NCI-H526 (cell line): ENCODE results near the gene C1QTNF9.
"Not testable (repeated sequence)": the region's sequence is repeated elsewhere in the genome, so short reads cannot be mapped to it uniquely, and the experiment has no call there.

Experiments
- DNase-seq, 2 experiments: peaks; one replicate each; lab custom pipeline; 2025; lab: John Stamatoyannopoulos, UW

The C1QTNF9 gene

DNA sequence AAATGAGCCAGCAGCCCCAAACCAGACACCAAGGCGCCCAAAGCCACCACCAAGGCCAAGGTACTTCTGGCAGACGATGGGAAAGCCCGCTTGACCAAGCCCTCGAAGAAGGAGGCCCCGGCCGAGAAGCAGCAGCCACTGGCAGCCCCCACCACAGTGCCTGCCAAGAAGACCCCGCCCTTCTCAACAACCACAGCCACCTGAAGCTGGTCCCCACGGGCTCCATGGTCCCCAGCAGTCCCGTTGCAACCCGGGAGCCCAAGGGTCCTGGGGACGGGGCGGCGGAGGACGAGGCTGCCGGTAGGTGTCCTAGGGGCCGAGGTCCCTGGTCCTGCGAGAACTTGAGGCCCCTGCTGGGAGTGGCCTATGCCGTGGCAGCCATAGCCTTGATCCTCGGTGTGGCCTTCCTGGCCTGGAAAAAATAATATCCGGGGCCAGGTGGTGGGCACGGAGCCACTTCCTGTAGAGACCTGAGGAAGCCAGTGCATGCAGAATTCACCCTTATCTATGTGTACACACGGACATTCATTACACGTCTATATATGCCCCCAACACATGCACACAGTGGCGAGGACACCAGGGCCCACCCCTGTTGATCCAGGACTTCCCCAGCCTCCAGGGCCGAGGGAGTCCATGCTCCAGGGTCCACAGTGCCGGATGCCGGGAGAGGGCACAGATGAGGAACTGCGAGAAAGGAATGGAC is 13.8 kb downstream of the C1QTNF9 start:
- DNase-seq: no peak

DNA sequence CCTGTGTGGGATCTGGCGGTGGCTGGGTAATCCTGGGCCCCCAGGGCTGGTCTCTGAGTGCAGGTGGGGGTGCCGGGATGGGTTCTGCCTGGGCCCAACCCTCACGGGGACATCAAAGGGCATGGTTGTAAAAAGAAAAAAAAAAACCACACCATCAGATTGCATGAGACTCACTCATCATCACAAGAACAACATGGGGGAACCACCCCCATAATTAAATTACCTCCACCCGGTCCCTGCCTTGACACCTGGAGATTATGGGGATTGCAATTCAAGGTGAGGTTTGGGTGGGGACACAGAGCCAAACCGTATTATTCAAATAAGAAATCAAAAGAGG is 14.3 kb downstream of the C1QTNF9 start:
- no peak for DNase-seq

DNA sequence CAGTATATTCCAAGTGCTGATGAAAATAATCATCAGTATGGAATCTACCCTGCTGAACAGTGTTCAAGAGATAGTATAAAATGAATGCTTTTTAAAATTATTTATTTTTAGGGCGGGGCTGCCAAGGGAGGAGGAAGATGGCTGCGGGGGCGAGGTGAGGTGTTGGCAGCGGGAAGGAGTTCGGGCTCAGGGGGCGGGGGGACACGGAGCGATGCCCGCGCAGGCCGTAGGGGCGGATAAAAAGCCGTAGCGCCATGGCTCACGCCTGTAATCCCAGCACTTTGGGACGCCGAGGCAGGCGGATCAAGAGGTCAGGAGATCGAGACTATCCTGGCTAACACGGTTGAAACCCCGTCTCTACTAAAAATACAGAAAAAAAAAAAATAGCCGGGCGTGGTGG is 18.2 kb downstream of the C1QTNF9 start:
- DNase-seq: not testable (repeated sequence)

DNA sequence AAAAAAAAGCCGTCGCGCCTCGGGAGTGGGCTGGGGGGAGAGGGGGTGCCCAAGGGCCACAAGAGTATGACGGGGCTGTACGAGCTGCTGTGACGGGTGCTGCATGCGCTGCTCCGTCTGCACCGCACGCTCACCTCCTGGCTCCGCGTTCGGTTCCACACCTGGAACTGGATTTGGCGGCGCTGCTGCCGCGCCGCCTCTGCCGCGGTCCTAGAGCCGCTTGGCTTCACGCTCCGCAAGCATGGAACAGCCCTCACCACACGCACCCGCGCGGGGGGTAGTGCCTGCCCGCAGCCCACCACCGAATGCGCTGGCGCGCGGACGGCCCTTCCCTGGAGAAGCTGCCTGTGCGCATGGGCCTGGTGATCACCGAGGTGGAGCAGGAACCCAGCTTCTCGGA is 18.8 kb downstream of the C1QTNF9 start:
- DNase-seq: no peak

DNA sequence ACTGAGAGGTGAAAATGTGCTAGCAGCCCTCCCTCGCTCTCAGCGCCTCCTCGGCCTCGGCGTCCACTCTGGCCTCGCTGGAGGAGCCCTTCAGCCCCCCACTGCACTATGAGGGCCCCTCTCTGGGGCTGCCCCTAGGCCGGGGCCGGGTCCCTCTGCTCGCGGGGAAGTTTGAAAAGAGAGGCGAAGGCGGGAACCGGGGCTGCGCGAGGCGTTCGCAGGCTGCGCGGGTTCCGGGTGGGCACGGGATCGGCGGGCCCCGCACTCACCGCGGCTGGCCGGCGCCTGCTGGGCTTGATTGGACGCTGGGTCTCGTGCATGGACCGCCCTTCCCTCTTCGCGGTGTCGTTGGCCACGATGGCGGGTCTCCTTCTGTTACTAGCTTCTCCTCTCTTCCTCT is 29.3 kb downstream of the C1QTNF9 start:
- DNase-seq: no peak

DNA sequence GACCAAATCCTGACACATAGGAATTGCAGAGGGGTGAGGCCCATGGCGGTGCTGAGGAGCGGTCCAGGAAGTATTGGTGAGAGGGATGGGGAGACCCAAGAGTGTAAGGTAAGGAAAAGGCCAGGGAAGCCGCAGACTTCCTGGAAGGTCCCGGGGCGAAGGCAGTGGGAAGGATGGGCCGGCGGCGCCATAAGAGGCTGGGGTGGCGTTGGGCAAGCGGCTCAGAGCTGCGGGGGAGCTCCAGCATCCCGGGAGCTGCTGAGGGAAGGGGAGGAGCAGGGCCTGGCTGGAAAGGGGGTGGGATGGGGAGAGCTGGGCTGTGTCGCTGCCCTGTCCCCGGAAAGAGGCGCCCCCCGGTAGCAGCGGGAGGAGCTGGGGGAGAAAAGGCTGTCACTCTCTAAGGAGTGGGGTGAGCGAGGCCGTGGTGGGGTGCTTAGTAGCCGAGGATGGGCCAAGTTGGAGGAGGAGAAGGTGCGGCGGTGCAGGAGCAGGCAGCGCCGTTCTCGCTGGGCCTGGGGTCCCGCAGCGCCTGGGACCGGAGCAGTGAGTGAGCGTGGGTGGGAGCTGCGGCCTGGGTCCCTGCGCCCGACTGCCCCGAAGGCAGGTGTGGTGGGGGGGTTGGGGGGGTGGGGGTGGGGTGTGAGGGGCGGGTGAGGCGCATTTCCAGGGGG is 30.7 kb downstream of the C1QTNF9 start:
- no peak for DNase-seq

DNA sequence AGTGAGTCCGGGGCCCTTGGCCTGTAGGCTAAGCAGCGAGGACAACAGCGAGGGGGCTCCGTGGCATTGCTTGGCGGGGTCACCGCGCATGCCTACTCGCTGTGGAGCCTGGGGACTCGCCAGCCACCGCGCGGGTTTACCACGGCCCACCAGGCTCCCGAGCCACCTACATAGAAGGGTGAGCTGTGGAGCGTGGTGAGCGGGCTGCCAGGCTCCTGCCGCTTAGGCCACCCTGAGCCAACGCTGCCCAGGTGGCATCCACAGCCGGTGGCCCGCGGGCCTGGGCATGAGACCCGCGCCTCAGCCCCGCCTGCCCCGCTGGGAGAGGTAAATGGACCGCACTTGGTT is 31.2 kb downstream of the C1QTNF9 start:
- DNase-seq: no peak

DNA sequence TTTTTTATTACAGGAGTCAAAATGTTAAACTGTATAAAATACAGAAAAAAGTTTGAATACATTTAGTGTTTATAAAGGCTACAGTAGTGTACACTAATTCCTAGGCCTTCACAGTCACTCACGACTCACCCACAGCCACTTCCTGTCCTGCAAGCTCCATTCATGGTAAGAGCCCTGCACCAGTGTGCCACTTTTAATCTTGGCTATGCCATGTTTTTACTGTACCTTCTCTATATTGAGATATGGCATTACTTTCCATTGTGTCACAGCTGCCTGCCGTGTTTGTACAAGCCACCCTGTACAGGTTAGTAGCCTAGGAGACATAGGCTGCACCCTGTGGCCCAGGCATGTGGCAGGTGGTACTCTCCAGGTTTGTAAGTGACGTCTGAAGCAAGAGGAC is 32.1 kb downstream of the C1QTNF9 start:
- no peak for DNase-seq

DNA sequence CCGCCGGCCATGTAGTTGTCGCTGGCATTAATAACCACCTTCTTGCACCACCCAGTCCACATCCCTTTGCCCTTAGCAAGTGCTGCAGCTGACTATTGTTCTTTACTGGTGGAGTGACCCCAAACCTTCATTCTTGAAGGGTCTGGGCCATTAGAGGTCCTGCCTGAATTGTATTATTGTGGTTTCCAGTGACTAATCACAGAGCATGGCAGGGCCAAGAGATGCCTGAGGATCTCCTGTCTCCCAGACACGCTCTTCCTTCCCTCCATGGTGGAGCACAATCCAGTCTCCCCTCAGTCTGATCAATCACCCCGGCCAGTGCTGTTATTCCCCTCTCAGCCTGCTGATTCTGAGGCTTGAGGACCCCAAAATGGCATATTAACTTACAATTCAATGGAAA is 39.0 kb downstream of the C1QTNF9 start:
- no peak for DNase-seq

DNA sequence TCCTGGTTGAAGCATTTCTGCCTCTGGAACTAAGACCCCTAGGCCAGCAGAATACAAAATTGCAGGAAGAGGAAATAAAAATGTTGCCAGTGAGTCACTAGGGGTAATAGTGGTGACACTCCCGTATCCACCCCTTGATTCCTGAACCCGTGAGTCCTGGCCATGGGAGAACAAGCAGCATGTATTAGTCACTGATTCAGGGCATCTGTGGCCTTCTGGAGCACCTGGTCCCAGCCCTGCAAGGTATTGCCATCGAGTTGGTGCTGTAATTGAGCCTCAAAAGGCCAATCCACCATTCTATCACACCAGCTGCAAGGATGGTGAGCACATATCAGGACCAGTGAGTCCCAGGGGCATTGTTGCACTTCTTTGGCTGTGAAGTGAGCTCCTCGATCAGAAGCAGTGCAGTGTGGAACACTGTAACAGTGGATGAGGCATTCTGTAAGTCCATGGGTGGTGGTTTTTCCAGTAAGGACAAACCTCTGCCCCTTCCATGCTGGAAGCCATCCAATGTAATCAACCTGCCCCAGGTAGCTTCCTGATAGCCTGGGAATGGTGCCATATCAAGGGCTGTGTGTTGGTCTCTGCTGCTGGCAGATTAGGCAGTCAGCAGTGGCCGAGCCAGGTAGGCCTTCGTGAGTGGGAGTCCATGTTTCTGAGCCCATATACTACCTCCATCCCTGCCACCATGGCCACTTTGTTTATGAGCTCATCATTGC is 39.6 kb downstream of the C1QTNF9 start:
- DNase-seq: no peak

DNA sequence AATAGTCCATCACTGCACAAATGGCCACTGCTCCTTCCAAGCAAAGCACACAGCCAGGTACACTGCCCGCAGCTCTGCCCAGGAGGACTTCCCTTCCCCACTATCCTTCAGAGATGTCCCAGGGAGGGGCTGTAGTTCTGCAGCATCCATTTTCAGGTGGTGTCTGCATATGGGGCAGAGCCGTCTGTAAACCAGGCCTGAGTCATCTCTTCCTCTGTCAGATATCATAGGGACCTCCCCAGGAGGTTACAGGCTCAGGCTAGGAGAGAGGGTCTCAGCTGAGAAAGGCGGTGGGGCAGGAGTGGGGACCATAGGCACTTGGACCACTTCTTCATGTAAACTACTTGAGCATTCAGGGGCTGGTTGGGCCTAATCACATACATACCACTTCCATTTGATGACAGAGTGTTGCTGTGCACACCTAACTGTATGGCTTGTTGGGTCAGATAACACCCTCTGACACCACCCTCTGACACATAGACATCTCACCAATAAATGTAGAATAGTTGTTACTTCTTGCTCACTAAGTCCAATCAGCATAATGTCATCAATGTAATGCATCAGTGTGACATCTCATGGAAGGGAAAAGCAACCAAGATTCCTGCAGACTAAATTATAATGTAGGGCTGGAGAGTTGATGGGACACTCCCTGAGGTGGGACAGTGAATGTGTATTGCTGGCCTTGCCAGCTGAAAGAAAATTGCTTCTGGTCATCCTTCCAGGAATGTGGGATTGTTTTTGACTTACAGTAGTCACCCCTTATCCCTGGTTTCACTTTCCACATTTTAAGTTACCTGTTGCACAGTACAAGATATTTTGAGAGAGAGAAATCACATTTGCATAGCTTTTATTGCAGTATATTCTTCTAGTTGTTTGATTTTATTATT is 40.6 kb downstream of the C1QTNF9 start:
- not testable (repeated sequence) for DNase-seq

DNA sequence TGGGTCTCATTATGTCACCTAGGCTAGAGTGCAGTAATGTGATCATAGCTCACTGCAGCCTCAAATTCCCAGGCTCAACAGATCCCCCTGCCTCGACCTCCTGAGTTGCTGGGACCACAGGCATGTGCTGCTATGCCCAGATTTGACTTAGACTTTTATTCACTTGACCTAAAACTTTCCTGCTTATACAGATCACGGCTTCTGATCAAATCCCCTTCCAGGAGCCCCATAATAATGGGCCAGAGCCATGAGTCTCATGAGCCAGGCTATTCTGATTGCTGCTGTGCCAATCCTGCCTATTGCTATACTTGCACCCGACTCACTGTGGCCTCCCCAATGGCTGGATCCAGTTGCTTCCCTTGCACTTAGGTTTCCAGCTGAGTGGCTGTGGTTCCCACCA is 42.0 kb downstream of the C1QTNF9 start:
- no peak for DNase-seq

DNA sequence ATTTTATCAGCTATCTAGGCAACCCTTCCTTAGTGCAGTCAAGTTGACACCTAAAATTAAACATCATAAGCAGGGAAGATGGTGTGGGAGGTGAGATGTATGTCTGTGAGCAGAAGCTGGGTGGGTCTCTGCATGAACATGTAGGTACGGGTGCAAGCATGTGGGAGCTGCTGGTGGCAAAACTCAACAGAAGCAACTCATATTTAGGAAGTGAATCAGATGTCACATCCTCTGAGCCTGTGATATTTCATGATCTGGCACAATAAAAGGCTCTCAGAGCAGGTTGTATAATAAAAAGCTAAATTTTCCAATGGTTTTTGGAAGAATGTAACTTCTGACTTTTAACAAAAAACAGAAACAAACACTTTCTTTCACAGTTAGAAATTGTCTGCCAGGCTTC is 44.4 kb downstream of the C1QTNF9 start:
- DNase-seq: no peak

DNA sequence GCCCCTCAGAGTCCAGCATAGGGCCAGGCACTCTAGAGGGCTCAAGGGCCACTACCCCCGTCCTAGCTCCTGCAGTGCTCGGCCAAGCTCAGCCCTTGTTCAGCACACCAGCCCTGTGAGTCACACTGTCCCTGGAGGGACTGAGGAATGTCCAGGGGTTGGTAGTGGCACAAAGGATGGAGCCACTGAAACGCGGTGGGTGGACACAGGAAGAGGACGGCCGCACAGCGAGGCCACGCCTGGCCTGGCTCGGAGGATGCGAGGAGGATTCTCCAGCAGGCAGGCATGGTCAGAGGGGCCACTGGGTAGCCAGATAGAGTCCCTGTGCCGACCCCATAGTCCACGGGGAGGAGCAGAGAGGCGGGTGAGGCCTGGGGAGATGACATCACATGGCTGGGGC is 45.7 kb downstream of the C1QTNF9 start:
- DNase-seq: no peak

DNA sequence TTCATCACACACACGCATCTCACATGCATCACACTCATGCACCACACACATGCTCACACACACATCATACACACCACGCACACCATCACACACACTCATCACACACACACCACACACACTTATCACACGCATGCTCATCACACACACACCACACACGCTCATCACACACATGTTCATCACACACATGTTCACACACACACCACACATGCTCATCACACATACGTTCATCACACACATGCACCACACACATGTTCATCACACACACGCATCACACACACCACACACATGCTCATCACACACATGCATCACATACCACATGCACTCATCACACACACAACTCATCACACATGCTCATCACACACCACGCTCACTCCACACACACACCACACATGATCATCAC is 46.9 kb downstream of the C1QTNF9 start:
- no peak for DNase-seq

DNA sequence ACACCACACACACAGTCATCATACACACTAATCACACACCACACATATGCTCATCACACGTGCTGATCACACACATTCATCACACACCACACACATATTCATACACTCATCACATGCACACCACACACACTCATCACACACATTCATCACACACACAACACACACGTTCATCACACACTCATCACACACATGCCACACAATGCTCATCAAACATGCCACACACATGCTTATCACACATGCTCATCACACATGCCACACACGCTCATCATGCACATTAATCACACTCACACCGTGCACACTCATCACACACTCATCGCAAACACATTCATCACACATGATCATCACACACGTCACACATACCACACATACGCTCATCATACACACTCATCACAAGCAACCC is 47.5 kb downstream of the C1QTNF9 start:
- DNase-seq: no peak

DNA sequence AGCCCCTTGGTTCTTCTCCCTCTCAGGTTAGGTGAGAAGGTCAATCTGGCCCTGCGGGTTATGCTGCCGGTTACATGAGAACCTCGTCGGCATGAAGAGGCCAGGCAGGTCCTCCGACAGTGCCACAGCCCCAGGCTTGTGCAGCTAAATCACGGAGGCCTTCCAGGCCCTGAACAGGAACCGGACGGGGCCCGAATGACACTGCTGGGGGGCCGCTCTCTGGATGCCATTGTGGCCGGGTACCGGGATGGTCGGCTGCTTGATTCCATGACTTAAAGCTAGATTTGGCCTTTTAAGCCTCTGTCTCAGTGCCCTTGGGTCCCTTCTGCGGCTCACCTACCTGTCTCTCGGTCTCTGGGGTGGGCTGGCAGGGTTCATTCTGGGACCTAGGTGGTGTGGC is 48.4 kb downstream of the C1QTNF9 start:
- no peak for DNase-seq

DNA sequence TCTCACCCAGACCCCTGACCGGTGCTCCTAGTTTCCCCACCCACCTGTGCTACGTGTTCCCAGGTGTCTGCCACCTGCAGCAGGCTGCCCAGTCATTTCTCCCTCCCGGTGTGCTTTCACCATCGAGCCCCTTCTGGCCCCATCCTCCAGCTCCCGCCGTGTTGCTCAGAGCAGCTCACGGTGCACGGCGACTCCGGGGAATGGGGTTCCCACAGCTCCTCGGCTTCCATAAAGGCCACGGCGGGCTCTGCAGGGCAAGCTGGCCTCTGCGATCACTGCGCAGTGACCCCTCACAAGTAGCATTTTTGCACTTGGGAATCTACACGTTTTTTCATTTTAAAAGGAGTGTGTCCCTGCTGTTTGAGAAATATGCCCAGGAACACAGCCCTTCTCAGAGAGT is 49.5 kb downstream of the C1QTNF9 start:
- not testable (repeated sequence) for DNase-seq

DNA sequence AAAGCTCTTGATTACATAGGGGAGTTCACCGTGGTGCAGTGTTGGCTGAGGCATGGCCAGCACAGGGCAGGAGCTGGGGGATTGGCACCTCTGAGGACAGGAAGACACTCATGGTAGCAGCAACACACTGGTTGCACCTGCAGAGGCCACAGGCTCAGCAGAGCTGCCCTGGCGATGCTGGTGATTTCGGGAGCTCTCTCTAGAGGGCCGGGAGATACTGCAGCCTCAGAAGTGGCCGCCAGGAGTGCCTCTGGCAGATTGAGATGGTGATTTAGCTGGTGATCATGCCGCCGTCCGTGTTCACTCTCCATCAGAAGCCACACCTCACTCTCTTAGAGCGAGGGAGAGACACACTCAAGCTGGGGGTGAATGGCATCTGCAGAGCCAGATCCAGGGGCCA is 49.9 kb downstream of the C1QTNF9 start:
- not testable (repeated sequence) for DNase-seq

DNA sequence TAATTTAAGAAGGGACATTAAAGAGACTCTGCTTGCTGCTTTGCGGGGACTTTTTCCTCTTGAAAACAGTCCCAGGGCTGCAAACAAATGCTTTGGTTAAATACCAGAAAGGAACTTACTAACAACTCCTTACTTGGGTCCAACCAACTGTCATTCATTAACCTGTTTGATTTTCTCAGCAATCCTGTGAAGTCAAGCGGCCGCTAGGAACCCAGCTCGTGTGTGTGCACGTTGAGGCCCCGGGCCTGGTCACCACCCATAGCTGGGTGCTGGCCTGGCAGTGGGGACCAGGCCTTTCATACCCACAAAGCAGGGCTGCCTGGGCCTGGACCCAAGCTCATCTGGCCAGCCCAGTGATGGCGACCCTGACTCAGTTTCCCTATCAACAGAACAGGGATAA is 50.7 kb downstream of the C1QTNF9 start:
- no peak for DNase-seq

DNA sequence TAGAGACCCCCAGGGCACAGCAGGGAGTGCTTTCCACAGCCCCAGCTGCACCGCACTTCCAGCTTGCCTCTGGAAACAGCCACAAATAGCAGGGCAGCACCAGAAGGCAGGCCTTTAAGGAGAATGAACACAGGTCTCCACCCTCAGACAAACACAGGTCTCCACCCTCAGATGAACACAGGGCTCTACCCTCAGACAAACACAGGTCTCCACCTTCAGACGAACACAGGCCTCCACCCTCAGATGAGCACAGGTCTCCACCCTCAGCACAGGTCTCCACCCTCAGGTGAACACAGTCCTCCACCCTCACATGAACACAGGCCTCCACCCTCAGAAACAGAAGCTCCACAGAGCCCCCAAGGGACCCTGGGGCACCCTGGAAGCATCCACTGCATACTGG is 51.7 kb downstream of the C1QTNF9 start:
- no peak for DNase-seq

DNA sequence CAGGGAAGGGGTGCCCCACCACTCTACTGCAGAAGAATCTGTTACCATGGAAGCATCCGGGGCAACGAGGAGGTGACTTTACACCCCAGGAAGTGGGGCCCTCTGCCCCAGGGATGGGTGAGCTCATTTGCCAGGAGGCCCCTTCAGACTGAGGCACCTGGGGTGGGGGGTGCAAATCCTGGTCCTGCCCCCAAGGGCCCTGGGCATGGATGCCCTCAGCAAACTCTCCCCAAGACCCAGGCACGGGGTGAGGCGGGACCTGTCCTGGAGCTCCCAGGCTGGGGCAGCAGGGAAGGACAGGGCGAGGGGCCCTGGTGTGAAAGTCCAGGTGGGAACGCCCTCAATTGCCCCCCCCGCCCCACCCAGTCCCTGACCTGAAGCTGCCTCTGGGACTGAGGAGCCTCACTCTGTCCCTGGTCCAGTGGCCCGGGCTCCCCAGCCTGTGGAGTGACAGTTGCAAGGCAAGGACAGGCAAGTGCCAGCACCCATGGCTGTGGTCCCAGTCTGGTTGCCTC is 52.5 kb downstream of the C1QTNF9 start:
- DNase-seq: no peak
